GM12874 (cell line): Measurements from ENCODE around the gene AP3B1.

Experiments used
- TF ChIP-seq, protein P1 (sequence below): IDR thresholded peaks from 2 replicates; pipeline ENCODE4 v1.5.1; 2011; ENCODE audit warnings: low read depth, mild to moderate bottlenecking, control low read depth, low read length, moderate library complexity; ENCODE audit not compliant: insufficient read depth

AP3B1 gene

DNA sequence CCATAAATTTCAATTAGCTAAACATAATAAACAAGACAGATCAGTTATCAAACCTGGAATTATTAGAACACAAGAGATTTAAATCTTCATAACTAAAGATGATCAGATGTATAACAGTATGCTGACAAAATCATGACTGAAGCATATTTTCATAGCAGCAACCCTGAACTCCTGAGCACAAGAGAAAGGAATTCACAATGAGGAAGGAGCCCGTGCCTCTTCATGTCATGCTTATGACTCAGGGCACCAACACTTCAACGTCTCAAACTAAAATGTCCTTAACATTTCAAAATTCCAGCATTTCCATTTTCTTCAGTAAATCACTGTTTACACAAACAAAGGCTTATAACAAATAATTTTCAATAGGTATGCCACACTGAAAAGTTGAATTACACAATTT, 6.7 kb downstream of the AP3B1 start:
- TF ChIP-seq, protein P1, sequence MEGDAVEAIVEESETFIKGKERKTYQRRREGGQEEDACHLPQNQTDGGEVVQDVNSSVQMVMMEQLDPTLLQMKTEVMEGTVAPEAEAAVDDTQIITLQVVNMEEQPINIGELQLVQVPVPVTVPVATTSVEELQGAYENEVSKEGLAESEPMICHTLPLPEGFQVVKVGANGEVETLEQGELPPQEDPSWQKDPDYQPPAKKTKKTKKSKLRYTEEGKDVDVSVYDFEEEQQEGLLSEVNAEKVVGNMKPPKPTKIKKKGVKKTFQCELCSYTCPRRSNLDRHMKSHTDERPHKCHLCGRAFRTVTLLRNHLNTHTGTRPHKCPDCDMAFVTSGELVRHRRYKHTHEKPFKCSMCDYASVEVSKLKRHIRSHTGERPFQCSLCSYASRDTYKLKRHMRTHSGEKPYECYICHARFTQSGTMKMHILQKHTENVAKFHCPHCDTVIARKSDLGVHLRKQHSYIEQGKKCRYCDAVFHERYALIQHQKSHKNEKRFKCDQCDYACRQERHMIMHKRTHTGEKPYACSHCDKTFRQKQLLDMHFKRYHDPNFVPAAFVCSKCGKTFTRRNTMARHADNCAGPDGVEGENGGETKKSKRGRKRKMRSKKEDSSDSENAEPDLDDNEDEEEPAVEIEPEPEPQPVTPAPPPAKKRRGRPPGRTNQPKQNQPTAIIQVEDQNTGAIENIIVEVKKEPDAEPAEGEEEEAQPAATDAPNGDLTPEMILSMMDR, result no peak

DNA sequence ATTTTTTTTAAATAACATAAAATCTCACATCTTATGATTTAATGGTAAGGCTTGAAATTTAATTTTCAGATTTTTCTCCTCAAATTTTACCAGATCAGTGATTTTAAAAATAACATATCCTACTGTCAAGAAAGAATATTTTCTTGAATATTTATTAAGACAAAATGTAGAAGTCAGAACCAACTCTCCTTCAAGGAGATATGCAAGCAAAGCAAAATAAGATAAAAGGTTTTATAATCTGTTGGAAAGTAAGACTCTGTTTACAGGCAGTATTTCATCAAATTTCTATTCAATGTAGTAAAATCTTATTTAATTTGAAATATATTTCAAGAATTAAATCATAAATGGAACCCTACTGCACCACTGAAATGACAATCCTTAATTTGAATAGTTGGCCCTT, 7.3 kb downstream of the AP3B1 start:
- TF ChIP-seq, protein P1, result no peak

DNA sequence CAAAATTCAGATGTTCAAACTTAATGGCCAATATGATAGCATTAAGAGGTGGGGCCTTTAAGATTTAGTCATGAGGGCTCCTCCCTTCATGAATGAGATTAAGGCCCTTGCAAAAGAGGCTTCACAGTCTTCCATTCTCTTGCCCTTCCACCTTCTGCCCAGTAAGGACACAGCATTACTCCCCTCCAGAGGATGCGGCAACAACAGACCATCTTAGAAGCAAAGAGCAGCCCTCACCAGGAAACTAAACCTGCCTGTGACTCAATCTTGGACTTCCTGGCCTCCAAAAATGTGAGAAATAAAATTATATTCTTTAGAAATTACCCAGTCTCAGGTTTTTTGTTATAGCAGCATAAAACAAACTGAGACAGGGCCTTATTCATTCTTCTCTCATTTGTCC, 8.2 kb downstream of the AP3B1 start:
- TF ChIP-seq, protein P1, result no peak

DNA sequence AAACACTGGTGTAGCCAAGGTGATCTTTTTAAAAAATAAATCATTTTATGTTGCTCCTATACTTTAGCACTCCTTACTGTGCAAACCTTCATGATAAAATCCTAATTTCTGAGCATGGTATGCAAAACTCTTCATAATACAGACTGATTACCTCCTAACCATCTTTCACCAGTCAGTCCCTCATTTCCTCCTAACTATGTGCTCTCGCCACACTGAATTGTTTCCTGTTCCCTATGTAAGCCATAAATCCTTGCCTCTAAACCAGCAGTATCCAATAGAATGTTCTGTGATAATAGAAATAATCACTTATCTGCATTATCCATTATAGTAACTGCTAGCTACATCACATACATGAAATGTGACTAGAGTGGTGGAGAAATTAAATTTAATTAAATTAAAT, 10.7 kb downstream of the AP3B1 start:
- TF ChIP-seq, protein P1, result no peak

DNA sequence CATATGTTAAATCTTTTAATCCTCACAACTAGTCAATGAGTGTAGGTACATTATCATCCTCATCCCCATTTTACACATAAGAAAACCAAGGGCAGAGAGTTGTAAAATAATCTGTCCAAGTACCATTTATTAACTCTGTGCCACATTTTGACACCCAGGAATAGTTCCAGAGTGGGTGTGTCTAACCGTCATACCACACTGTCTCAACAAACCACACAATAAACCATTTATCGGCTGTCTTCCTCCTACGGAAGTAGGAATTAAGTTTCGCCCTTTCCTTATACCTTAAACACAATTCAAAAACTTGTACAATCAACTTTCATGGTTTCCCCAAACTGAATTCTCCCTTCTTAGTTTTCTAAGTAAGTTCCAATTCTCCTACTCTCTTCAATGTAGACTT, 11.4 kb downstream of the AP3B1 start:
- TF ChIP-seq, protein P1, result no peak

DNA sequence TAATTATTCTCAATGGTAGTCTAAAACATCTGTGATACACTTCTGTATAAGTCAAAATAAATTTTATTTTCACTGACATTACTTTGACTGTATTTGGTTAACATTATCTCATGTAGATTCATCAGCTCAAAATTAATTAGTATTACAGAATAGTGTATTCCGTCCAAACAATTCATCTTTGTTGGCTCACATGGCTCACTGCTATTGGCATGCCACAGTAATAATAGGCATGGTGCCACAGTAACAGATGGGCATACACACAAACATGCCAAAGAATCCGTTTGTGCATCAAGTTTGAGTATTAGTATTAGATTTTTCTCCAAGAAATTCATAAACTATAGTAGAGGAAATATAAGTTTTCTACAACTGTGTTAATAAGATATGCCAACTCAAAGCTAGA, 14.2 kb downstream of the AP3B1 start:
- TF ChIP-seq, protein P1, result no peak

DNA sequence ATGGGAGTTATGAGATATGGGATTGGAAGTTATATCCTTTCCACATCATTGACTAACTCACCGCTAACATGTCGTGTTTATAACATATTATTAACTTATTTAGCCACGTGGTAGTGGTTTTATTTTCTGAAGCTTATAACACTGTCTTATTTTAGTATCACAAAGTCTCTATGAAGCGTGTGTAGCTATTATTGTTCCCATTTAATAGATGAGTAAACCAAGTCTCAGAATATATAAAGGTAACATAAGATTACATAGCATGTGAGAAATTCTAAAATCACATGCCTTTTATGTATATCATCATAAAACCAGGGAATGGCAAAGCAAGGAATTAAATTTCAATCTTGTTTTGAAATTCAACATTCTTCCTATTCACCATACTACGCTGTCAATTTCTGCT, 15.3 kb downstream of the AP3B1 start:
- TF ChIP-seq, protein P1, result no peak

DNA sequence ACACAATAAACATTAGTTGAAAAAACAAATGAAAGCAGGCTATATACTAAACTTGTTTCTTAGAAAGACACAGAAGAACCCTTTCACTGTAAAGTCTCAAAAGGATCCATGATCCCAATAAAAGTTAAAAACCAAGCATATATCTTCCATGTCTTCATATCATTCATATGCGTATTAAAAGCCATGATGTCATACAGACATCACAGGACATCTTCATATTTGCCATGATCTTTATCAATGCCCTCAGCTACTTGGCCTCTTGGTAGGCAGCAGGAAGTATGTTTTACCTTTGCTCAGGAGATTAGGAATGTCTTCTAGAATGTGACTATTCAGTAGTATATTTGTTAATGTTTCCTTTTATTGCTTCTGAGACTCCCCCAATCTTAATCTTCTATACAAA, 16.8 kb downstream of the AP3B1 start:
- TF ChIP-seq, protein P1, result no peak
